Measurements from ENCODE around the gene EHD2.
"Not testable (repeated sequence)": the region's sequence is repeated elsewhere in the genome, so short reads cannot be mapped to it uniquely, and the experiment has no call there.

Gene EHD2

GRCh38 chr19:47749326-47749725, 36.1 kb downstream of the EHD2 start:
- no peak for DNase-seq (ENCODE audit: low read depth)

- DNase-seq (ENCODE audit: low read depth) = no peak
Measured at GRCh38 chr19:47750752-47751151, 37.5 kb downstream of the EHD2 start.

DNA sequence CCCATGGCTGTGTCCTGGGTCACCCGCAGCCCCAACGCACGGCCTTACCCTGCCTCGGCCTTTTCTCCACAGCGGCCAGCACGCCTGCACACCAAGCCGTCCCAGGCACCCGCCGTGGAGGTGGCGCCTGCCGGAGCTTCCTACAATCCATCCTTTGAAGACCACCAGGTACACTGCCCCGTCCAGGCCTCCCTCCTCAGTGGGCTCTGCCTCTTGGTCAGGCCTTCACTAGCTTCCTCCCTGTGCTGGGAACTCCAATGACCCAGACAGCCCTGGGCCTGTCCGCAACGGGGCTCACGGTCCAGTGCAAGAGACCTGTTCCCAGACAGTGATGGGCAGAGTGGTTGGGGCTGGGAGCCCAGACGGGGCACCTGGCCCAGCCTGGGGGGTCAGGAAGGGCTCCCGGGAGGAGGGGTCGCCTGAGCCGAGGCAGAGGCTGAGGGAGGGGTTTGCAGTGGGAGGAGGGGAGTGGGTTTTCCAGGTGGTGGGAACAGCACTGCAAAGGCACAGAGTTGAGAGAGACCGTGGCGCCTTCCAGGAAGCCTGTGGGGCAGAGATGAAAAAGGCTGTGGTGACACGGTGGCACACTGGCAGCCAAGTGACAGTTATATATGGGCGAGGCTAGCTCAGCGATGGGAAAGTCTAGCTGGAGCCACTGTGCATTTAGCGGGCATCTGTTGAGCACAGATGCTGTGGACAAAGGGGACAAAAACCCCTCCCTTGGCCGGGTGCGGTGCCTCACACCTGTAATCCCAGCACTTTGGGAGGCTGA, 39.4 kb downstream of the EHD2 start:
- DNase-seq (ENCODE audit: low read depth) = no peak

DNA sequence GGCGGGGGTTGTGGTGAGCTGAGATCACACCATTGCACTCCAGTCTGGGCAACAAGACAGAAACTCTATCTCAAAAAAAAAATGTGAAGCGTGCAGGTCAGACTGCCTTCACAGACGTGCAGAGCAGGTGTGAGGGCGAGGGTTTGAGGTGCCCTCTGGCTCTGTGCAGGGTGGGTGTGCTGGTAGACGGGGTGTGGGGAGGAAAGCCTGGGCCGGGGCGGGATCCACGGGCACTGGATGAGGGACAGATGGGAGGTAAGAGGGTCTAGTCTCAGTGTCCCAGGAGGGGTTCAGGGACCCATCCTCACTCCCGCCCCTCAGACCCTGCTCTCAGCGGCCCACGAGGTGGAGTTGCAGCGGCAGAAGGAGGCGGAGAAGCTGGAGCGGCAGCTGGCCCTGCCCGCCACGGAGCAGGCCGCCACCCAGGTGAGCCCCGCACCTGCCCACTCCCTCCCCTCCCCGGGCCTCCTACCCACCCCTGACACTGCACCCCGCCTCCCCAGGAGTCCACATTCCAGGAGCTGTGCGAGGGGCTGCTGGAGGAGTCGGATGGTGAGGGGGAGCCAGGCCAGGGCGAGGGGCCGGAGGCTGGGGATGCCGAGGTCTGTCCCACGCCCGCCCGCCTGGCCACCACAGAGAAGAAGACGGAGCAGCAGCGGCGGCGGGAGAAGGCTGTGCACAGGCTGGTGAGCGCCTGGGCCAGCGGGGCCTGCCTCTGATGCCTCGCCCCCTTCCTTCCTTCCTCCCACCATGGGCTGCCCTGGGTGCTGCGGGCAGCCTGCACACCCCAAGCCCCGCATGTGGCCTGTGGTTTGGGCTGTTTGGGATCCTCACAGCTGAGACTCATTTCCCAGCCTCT, 41.2 kb downstream of the EHD2 start:
- DNase-seq (ENCODE audit: low read depth) = no peak

DNA sequence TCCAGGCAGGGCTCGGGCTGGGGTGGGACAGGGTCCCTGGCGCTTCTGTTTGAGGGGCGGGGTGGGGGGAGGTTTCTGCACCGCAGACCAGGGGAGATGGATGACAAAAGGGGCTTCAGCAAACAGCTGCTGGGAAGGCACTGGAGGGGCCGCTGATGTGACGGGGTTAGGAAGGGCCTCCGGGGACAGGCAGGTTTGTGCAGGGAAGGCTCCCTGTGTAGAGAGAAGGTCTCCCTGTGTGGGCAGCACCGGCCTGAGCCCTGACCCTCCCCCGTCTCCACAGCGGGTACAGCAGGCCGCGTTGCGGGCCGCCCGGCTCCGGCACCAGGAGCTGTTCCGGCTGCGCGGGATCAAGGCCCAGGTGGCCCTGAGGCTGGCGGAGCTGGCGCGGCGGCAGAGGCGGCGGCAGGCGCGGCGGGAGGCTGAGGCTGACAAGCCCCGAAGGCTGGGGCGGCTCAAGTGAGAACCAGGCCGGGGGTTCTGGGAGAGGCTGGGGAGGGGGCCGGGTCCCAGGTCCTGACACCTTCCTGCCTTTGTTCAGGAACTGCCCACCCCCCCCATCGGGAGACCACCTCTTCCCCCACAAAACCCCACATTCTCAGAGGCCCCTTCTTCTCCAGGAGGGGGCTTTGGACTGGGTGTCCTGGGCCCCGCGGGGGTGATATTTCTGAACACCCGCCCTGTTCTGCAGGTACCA, 42.0 kb downstream of the EHD2 start:
- no peak for DNase-seq (ENCODE audit: low read depth)

GRCh38 chr19:47755762-47756626, 42.8 kb downstream of the EHD2 start:
- DNase-seq (ENCODE audit: low read depth) = no peak

DNA sequence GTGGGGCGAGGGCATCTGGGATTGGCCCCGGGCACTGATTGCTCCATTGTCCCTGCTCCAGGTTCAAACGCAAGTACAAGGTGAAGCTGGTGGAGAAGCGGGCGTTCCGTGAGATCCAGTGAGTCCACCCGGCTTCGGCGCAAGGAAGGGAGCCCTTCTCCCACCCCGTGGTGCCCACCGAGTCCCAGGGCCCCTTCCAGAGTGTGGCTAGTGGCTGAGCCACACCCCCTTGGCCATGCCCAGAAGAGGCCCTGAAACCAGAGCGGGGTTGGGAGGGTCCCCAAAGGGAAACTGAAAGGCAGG, 43.4 kb downstream of the EHD2 start:
- DNase-seq (ENCODE audit: low read depth) = no peak

DNA sequence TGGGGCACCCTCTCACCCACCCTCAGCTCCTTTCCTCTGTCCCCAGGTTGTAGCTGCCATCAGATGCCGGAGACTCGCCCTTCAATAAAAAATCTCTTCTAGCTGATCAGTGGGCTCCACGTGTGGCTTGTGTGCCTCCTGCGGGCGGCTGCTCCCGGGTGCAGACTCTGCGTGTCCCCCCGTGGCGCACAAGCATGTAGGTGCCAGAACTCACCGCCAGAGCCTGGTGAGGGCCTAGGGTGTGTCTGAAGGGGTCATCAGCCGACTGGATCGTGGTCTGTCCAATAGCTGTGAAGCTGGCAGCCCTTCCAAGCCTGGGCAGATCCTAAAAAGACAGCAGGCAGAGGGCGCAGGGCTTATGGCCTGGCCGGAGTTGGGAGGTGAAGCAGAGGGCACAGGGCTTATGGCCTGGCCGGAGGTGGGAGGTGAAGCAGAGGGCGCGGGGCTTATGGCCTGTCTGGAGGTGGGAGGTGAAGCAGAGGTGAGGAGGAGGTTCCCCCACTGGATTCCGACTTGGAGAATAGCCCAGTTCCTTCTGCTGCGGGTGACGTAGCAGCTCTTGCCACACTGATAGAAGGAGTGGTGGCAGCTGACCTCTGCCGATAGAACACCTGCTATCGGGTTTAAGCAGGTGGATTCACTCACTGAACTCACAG, 43.9 kb downstream of the EHD2 start:
- DNase-seq (ENCODE audit: low read depth) = no peak

DNA sequence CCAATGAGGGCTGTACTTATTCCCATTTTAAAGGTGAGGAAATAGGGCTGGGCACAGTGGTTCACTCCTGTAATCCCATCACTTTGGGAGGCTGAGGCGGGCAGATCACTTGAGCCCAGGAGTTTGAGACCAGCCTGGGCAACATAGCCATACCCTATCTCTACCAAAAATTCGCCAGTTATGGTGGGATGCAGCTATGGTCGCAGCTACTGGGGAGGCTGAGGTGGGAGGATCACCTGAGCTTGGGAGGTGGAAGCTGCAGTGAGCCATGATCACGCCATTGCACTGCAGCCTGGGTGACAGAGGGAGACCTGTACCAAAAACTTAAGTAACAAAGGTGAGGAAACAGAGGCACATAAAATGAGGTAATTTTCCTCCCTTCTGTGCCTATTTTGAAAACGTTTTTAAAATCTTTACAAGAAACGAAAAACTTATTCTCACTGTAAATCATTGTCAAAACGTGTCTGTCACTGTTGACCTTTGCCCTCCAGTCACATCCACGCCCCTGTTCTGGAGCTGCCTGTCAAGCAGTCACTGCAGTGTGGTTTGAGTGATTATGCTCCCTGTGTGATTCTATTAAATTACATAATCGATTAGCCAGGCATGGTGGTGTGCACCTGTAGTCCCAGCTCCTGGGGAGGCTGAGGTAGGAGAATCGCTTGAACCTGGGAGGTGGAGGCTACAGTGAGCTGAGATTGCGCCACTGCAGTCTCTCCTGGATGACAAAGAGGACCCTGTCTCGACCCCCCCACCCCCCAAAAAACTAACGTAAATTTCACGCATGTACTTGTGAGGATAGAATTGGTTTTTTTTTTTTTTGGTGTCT, 44.6 kb downstream of the EHD2 start:
- DNase-seq (ENCODE audit: low read depth) = no peak

GRCh38 chr19:47758443-47758804, 45.2 kb downstream of the EHD2 start:
- DNase-seq (ENCODE audit: low read depth) = no peak

DNA sequence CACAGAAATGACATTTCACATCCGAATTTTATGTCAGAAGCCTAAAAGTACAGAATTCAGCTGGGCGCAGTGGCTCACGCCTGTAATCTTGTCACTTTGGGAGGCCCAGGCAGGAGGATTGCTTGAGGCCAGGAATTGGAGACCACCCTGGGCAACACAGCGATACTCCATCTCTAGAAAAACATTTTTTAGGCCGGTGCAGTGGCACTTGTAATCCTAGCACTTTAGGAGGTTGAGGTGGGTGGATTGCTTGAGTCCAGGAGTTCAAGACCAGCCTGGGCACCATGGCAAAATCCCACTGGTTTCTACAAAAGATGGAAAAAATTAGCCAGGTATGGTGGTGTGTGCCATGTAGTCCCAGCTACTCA, 47.4 kb downstream of the EHD2 start:
- DNase-seq (ENCODE audit: low read depth) = no peak

DNA sequence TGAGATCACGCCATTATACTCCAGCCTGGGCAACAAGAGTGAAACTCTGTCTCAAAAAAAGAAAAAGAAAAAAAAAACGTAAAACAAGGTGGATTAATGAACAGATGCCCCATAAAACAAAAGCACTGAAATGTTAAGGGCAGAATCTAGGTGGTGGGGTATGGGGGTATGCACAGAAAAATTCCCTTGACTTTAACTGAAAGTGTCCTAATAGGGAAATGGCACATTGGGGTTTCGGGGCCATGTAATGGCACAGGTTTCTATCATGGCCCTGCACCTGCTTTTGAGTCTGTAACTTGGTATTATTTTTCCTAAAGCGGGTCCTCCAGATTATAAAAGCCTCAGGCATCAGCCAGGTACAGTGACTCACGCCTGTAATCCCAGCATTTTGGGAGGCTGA, 48.3 kb downstream of the EHD2 start:
- DNase-seq (ENCODE audit: low read depth) = no peak

- DNase-seq (ENCODE audit: low read depth) = no peak
Measured at GRCh38 chr19:47762151-47762550, 48.9 kb downstream of the EHD2 start.

DNA sequence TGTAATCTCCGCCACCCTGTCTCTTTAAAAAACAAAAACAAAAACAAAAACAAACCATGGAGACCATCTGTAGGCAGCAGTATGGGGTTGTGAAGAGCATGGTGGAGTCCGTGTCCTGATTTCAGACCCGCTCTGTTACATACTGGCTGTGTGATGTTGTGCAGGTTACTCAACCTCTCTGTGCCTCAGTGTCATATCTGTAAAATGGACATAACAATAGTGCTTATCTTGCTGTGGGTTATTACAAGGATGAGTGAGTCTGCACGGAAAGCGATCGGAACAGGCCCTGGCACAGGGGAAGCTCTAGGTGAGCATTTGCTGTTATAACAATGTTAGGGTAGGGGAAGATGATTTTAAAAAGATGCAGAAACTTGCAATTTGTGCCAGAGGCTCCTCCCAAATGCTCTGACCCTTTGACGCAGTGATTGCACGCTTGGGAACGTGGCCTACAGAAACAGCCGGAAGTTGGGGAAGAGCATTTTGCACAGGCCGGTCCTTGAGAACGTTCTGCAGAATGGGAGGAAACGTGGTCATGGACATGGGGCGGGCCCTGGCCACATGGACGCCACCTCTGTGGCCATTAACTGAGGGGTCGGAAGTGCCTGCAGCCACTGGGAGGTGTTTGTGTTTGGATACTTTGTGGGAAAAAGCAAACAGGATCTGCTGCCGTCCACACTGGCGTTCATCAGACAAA, 49.5 kb downstream of the EHD2 start:
- no peak for DNase-seq (ENCODE audit: low read depth)

DNA sequence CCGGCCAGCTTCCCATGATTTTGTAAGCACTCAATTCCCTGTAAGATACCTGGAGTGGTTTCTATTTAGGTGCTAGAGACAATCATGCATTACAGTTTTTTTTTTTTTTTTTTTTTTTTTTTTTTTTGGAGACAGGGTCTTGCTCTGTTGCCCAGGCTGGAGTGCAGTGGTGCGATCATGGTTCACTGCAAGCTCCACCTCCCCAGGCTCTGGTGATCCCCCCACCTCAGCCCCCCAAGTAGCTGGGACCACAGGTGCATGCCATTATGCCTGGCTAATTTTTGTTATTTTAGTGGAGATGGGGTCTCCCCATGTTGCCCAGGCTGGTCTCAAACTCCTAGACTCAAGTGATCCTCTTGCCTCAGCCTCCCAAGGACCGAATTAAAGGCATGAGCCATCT, 51.5 kb downstream of the EHD2 start:
- DNase-seq (ENCODE audit: low read depth) = not testable (repeated sequence)

DNA sequence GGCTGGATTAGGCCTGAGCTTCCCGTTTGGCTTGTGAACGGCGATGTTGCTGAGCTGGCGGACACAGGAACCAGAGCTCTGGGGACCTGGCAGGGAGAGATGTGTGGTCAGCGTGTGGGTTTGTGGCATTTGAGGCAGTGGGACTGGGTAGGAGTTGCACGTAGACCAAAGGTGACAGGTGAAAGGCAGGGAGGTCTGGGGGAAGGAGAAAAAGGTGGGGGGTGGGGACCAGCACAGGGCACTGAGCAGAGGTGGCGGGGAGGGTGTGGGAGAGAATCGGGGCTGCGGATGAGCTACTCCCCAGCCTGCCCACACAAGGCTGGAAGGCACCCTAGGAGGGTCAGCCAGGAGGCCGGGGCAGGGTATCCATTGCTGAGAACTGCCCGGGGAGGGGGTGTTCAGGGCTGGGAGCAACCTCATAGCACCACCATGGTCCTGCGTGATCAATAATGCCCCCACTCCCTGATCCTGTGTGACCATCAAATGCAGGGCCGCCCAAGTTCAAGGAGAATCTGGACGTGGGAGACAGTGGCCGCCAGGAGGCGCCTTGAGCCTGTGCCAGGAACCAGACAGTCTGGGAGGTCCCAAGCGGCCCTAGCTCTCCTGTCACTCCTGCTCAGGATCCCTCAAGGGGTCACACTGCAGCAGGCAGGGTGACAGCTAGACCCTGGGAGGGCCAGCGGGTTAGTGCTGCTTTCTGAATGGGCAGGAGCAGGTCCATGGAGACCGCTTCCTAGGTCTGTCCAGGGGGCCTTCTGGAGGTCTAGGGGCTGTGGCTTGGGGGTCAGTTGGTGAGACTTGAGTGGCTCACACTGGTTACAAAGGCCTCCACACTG, 52.5 kb downstream of the EHD2 start:
- peak; percentile 50 for DNase-seq (ENCODE audit: low read depth)

- DNase-seq (ENCODE audit: low read depth) = no peak
Measured at GRCh38 chr19:47766359-47766620, 53.1 kb downstream of the EHD2 start.

- no peak for DNase-seq (ENCODE audit: low read depth)
Measured at GRCh38 chr19:47766670-47767069, 53.4 kb downstream of the EHD2 start.

- no peak for DNase-seq (ENCODE audit: low read depth)
Measured at GRCh38 chr19:47767349-47767748, 54.1 kb downstream of the EHD2 start.

DNA sequence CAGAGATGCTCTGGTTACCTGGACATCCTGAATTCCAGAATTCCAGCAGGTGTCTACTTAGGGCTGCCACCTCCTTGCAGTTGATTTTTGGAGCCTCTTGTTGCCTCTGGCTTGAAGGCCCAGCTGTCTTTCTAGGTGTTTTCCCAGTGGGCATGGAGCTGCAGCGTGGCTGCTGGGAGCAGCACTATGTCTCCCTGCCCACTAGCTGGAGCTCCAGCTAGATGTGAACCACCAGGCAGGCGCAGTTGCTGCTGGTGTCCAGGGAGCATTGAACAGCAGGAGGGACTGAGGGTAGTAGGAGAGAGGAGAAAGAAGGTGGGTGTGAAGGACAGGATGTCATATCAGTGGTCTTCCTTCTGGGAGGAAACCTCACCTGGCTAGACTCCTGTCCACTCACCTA, 55.4 kb downstream of the EHD2 start:
- no peak for DNase-seq (ENCODE audit: low read depth)

All from iris pigment epithelial cell (primary cell).